Ureter (tissue), 1 donor: ENCODE data around the gene TRAPPC2B. TPM values are rescaled to one million over a fixed set of nuclear protein-coding genes. Genes with fewer than 3 reads are reported as not detected.
"Not testable (repeated sequence)": the region's sequence is repeated elsewhere in the genome, so short reads cannot be mapped to it uniquely, and the experiment has no call there.

ENCODE experiments used
- DNase-seq: peaks from one replicate; pipeline ENCODE4 v3.0.0-alpha.2; 2020; ENCODE audit warnings: low spot score
- total RNA-seq: library from RNA; stranded (reverse); gene quantifications from one replicate; pipeline ENCODE4 v1.2.4, GENCODE V29; 2023
- donor health status: DM: yes; HTN: yes; CAD: no.

TRAPPC2B gene
- total RNA-seq, 1 donor from 2014 or later, result 7.6 TPM

DNA sequence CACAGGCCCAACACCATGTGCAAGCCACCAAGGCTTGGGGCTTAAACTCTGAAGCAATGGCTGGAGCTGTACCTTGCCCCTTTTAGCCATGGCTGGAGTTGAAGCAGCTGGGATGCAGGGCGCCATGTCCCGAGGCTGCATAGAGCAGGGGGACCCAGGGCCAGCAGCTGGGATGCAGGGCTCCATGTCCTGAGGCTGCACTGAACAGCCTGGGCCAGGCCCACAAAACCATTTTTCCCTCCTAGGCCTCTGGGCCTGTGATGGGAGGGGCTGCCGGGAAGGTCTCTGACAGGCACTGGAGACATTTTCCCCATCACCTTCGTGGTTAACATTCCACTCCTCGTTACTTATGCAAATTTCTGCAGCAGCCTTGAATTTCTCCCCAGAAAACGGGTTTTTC, 10.8 kb downstream of the TRAPPC2B start:
- no peak for DNase-seq

DNA sequence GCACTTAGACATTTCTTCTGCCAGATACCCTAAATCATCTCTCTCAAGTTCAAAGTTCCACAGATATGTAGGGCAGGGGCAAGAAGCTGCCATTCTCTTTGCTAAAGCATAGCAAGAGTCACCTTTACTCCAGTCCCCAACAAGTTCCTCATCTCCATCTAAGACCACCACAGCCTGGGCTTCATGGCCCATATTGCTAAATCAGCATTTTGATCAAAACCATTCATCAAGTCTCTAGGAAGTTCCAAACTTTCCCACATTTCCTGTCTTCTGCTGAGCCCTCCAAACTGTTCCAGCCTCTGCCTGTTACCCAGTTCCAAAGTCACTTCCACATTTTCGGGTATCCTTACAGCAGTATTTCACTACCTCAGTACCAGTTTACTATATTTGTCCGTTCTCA, 11.3 kb downstream of the TRAPPC2B start:
- DNase-seq, result not testable (repeated sequence)

- no peak for DNase-seq
Measured at GRCh38 chr19:57376151-57376550, 12.8 kb downstream of the TRAPPC2B start.

GRCh38 chr19:57377498-57378146, 14.3 kb downstream of the TRAPPC2B start:
- no peak for DNase-seq

GRCh38 chr19:57380923-57381322, 17.6 kb downstream of the TRAPPC2B start:
- no peak for DNase-seq

DNA sequence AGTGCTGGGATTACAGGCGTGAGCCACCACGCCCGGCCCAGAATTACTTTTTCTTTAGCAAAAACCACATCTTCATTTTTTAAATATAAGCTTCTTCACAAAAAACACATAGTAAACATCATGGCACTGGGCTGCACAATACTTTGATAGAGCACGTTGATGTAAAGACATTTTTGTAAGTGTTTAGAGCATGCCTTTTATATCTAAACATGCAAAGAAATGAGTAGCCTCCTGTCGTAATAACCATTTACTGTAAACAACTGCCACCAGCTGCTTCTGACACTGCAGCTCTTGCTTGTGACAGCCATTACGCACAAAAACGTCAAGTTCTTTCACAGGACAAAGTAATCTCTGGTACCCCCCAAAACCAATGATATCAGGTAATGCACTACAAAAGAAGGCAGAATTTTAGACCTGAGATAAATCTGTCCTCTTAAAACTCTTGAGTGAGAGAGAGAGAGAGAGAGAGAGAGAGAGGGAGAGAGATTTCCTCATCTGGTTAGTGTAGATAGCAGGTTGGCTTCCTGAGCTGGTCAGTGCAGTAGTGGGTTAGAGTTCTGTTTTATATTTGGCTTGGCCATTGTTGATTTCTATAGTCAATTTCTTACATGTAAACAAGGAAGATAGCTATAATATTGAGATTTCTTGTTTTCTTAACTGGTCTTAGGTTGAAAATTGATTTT, 19.6 kb downstream of the TRAPPC2B start:
- no peak for DNase-seq

- no peak for DNase-seq
Measured at GRCh38 chr19:57389194-57389729, 25.9 kb downstream of the TRAPPC2B start.

GRCh38 chr19:57389730-57390598, 26.6 kb downstream of the TRAPPC2B start, which contains the start of gene ZNF548:
Gene ZNF548 (plus strand): TSS chr19:57389854. CDS start chr19:57390100, 246 bp downstream.
- peak; percentile 96 for DNase-seq

- DNase-seq, result no peak
Measured at GRCh38 chr19:57395710-57396109, 32.4 kb downstream of the TRAPPC2B start.

DNA sequence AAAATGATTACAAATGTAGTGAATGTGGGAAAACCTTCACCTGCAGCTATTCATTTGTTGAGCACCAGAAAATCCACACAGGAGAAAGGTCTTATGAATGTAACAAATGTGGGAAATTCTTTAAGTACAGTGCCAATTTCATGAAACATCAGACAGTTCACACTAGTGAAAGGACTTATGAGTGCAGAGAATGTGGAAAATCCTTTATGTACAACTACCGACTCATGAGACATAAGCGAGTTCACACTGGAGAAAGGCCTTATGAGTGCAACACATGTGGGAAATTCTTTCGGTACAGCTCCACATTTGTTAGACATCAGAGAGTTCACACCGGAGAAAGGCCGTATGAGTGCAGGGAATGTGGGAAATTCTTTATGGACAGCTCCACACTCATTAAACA, 35.5 kb downstream of the TRAPPC2B start:
- no peak for DNase-seq

DNA sequence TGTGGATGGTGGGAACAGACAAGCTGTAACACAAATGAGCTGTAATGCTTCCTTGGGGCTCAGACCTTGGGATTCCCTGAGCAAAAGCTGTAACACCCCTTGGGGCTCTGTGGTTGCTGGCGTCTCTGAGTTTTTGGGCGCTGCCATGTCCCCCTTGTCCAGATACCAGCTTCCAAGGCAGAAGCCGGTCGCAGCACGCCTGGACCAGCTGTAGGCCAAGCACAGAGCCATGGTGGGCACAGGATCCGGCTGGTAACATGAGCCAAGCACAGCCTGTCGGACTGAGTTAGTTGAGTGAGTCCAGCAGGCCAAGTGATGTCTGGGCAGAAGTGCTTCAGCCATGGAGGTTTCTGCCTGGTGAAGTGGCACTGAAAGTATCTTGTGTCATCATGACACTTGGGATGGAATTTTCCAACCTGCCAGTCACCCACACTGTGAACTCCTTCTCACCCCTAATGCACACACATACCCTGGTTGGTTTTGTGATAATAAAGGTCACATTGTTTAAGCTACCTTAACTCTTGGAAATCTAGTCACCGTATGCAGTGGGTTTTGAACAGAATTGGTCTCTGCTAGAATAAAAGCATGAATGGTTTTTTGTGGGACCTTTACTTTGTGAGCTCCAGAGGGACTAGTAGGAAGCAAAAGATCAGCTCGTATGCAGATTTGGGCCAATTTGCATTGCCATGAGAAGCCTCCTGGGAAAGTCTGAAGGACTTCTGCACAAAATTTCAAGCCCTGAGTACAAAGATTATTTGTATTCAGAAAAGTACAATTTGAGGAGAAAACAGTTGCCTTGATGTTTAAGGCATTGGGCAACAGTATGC, 40.6 kb downstream of the TRAPPC2B start:
- no peak for DNase-seq

GRCh38 chr19:57406516-57407123, 43.3 kb downstream of the TRAPPC2B start:
- DNase-seq, result peak; percentile 60

- DNase-seq, result peak; percentile 93
Measured at GRCh38 chr19:57410877-57411671, 47.7 kb downstream of the TRAPPC2B start, which contains the start of gene ZNF17. Gene ZNF17 (plus strand): TSS chr19:57411161. CDS start chr19:57413616, 2,455 bp downstream.

Other genes with a start within 250 kb of the TRAPPC2B start
- gene USP29, start 243.6 kb upstream of the TRAPPC2B start, total RNA-seq, result not detected
- not detected for gene ZIM3, start 218.3 kb upstream of the TRAPPC2B start, total RNA-seq
- not detected for gene DUXA, start 196.1 kb upstream of the TRAPPC2B start, total RNA-seq
- 54.8 TPM for gene ZNF264, start 172.1 kb upstream of the TRAPPC2B start, total RNA-seq
- 3.1 TPM for gene AURKC, start 132.5 kb upstream of the TRAPPC2B start, total RNA-seq
- 21.3 TPM for gene ZNF805, start 122.9 kb upstream of the TRAPPC2B start, total RNA-seq
- 101 TPM for gene ZNF460, start 83.1 kb upstream of the TRAPPC2B start, total RNA-seq
- 11.7 TPM for gene ZNF543, start 43.1 kb upstream of the TRAPPC2B start, total RNA-seq
- 13.6 TPM for gene ZNF304, start 12.3 kb upstream of the TRAPPC2B start, total RNA-seq
- gene ZNF547, start within 50 bp of the TRAPPC2B start, total RNA-seq, result 4.5 TPM
- 23.8 TPM for gene ZNF548, start 26.3 kb downstream of the TRAPPC2B start, total RNA-seq
- 20.3 TPM for gene ZNF17, start 47.6 kb downstream of the TRAPPC2B start, total RNA-seq
- gene ZNF749, start 71.8 kb downstream of the TRAPPC2B start, total RNA-seq, result 20.5 TPM
- gene VN1R1, start 93.6 kb downstream of the TRAPPC2B start, total RNA-seq, result 1.4 TPM
- gene ZNF772, start 114.0 kb downstream of the TRAPPC2B start, total RNA-seq, result 16.9 TPM
- 18.5 TPM for gene ZNF419, start 124.2 kb downstream of the TRAPPC2B start, total RNA-seq
- 12.2 TPM for gene ZNF773, start 136.4 kb downstream of the TRAPPC2B start, total RNA-seq
- 12.2 TPM for gene ZNF549, start 163.8 kb downstream of the TRAPPC2B start, total RNA-seq
- 16.4 TPM for gene ZNF550, start 196.3 kb downstream of the TRAPPC2B start, total RNA-seq
- gene ZNF416, start 215.4 kb downstream of the TRAPPC2B start, total RNA-seq, result 8.6 TPM
- 8.1 TPM for gene ZIK1, start 220.6 kb downstream of the TRAPPC2B start, total RNA-seq
- gene ZNF530, start 236.3 kb downstream of the TRAPPC2B start, total RNA-seq, result 5.3 TPM